HepG2 (cell line): ENCODE data around the gene RNF222. TPM values are rescaled to one million over a fixed set of nuclear protein-coding genes. Genes with fewer than 3 reads are reported as not detected.

Source experiments
- ATF7-NPFF ChIP-seq: sonication (generic); formaldehyde crosslinking; IDR thresholded peaks from 2 replicates; pipeline ENCODE4 v1.8.1; 2023; ENCODE audit warnings: mild to moderate bottlenecking, low read depth, missing genetic modification reagents, moderate library complexity
- CSRNP2 ChIP-seq: sonication (generic); formaldehyde crosslinking; conservative IDR thresholded peaks from 2 replicates; pipeline ENCODE4 v1.8.0; 2022; ENCODE audit warnings: low read depth, missing genetic modification reagents
- E2F1 ChIP-seq: sonication (generic); formaldehyde crosslinking; IDR thresholded peaks from 2 replicates; pipeline ENCODE4 v1.5.0; 2020; ENCODE audit warnings: missing genetic modification reagents
- EEA1 ChIP-seq: sonication (generic); formaldehyde crosslinking; IDR thresholded peaks from 2 replicates; pipeline ENCODE4 v1.5.1; 2020; ENCODE audit warnings: mild to moderate bottlenecking, missing genetic modification reagents, borderline replicate concordance
- FOSL1 ChIP-seq: sonication (generic); formaldehyde crosslinking; IDR thresholded peaks from 2 replicates; pipeline ENCODE4 v1.9.0; 2021; ENCODE audit warnings: missing genetic modification reagents, borderline replicate concordance
- HMGXB4 ChIP-seq, 2 experiments: sonication (generic) in 1 of 2; formaldehyde crosslinking in 1 of 2; IDR thresholded peaks; 2 replicates each; pipeline versions ENCODE4 v1.4.0 to v1.6.1; 2018 to 2020; ENCODE audit warnings: missing genetic modification reagents in 2 of 2, borderline replicate concordance in 1 of 2, low read depth in 1 of 2, mild to moderate bottlenecking in 1 of 2, missing biosample characterization in 1 of 2
- NFIB ChIP-seq: sonication (generic); formaldehyde crosslinking; IDR thresholded peaks from 2 replicates; pipeline ENCODE4 v1.9.0; 2021; ENCODE audit warnings: missing genetic modification reagents, mild to moderate bottlenecking, borderline replicate concordance
- NONO ChIP-seq, 2 experiments: fragments of 450-650 bp in 1 of 2; sonication (generic) in 1 of 2; formaldehyde crosslinking in 1 of 2; IDR thresholded peaks in 1 of 2; conservative IDR thresholded peaks in 1 of 2; 2 replicates each; pipeline versions ENCODE4 v1.6.1 to v1.8.0; 2017 to 2022; ENCODE audit warnings: mild to moderate bottlenecking in 1 of 2, missing genetic modification reagents in 1 of 2, moderate library complexity in 1 of 2
- REPIN1 ChIP-seq: sonication (generic); formaldehyde crosslinking; IDR thresholded peaks from 2 replicates; pipeline ENCODE4 v1.8.0; 2022; ENCODE audit warnings: missing genetic modification reagents, low read depth, mild to moderate bottlenecking, borderline replicate concordance
- SALL1 ChIP-seq: sonication (generic); formaldehyde crosslinking; IDR thresholded peaks from 2 replicates; pipeline ENCODE4 v1.8.0; 2022; ENCODE audit warnings: mild to moderate bottlenecking, missing genetic modification reagents
- SAP130 ChIP-seq: IDR thresholded peaks from 2 replicates; pipeline ENCODE4 v1.6.1; 2016; ENCODE audit warnings: low read depth
- ZKSCAN5 ChIP-seq: sonication (generic); formaldehyde crosslinking; IDR thresholded peaks from 2 replicates; pipeline ENCODE4 v1.5.1; 2020; ENCODE audit warnings: mild to moderate bottlenecking, missing genetic modification reagents
- ZNF205 ChIP-seq: IDR thresholded peaks from 2 replicates; pipeline ENCODE4 v1.6.1; 2018; ENCODE audit warnings: missing biosample characterization, missing genetic modification reagents
- ZNF280B ChIP-seq: sonication (generic); formaldehyde crosslinking; IDR thresholded peaks from 2 replicates; pipeline ENCODE4 v1.5.0; 2020; ENCODE audit warnings: missing genetic modification reagents, mild to moderate bottlenecking, borderline replicate concordance
- ZNF564 ChIP-seq: sonication (generic); formaldehyde crosslinking; IDR thresholded peaks from 2 replicates; pipeline ENCODE4 v1.8.1; 2023; ENCODE audit warnings: mild to moderate bottlenecking, missing genetic modification reagents
- ZNF615 ChIP-seq: sonication (generic); formaldehyde crosslinking; IDR thresholded peaks from 2 replicates; pipeline ENCODE4 v1.5.0; 2020; ENCODE audit warnings: mild to moderate bottlenecking, missing genetic modification reagents, borderline replicate concordance
- ZNF768 ChIP-seq: sonication (generic); formaldehyde crosslinking; IDR thresholded peaks from 2 replicates; pipeline ENCODE4 v1.4.0; 2020; ENCODE audit warnings: missing genetic modification reagents
- ZNF891 ChIP-seq: sonication (generic); formaldehyde crosslinking; IDR thresholded peaks from 2 replicates; pipeline ENCODE4 v1.5.0; 2020; ENCODE audit warnings: mild to moderate bottlenecking, missing genetic modification reagents
- ZXDC ChIP-seq: sonication (generic); formaldehyde crosslinking; IDR thresholded peaks from 2 replicates; pipeline ENCODE4 v1.5.0; 2020; ENCODE audit warnings: mild to moderate bottlenecking, missing genetic modification reagents
- polyA plus RNA-seq, 8 experiments: library from polyadenylated mRNA; depleted of rRNA in 3 of 8; stranded (reverse) in 7 of 8; unstranded in 1 of 8; fragments of >200 nt; fragmentation: Illumina TruSeq in 4 of 8; extraction: Trizol in 4 of 8; gene quantifications; 2 replicates each; pipeline versions ENCODE4 v1.2.1 to v1.2.3, GENCODE V29; 2011 to 2016; ENCODE audit warnings: low read depth in 4 of 8, missing spikeins in 1 of 8, mixed read lengths in 1 of 8; ENCODE audit not compliant: insufficient read depth in 1 of 8
- total RNA-seq, 5 experiments: library from RNA; depleted of rRNA; stranded (reverse); fragments of >200 nt; fragmentation: Illumina TruSeq; extraction: Trizol; gene quantifications; 2 replicates each; pipeline ENCODE4 v1.2.3, GENCODE V29; 2016; ENCODE audit warnings: low read depth in 1 of 5

Gene RNF222
- total and polyA plus RNA-seq, 2 of the 13 experiments (the other 11 are each of a cell fraction or from before 2014, with no cell fraction given): not detected

- no peak for TF ChIP-seq CSRNP2 (CRISPR knock-in tag)
- peak; percentile 53 for TF ChIP-seq SALL1
- TF ChIP-seq ZNF768: 0 out of 2 replicates have a peak, but pooled peaks have one; percentile 7
- TF ChIP-seq ZNF280B (CRISPR knock-in tag): 0 out of 2 replicates have a peak, but pooled peaks have one; percentile 47
- TF ChIP-seq FOSL1 (CRISPR knock-in tag): no peak
- TF ChIP-seq ZNF205 (CRISPR knock-in tag): 0 out of 2 replicates have a peak, but pooled peaks have one; percentile 7
- TF ChIP-seq HMGXB4 (CRISPR knock-in tag; IDR thresholded peaks at IDR 0.05; ENCODE audit: borderline replicate concordance in 1 of 2, low read depth in 1 of 2): peak in 1 of 2 experiments; percentile 75; a peak in 3 of 4 replicates
- no peak for TF ChIP-seq NFIB (CRISPR knock-in tag)
- no peak for TF ChIP-seq EEA1 (CRISPR knock-in tag)
- TF ChIP-seq ZKSCAN5 (CRISPR knock-in tag): peak; percentile 84
- TF ChIP-seq E2F1 (CRISPR knock-in tag): 0 out of 2 replicates have a peak, but pooled peaks have one; percentile 23
- TF ChIP-seq NONO (IDR thresholded peaks at IDR 0.05): no peak
- no peak; the same call in 1 of the 2 replicates for TF ChIP-seq NONO (CRISPR knock-in tag; conservative IDR thresholded peaks at IDR 0.05)
- TF ChIP-seq SAP130 (CRISPR knock-in tag): peak; percentile 37
- TF ChIP-seq ZNF615 (CRISPR knock-in tag): no peak
- 0 out of 2 replicates have a peak, but pooled peaks have one; percentile 9 for TF ChIP-seq REPIN1
- TF ChIP-seq ZNF564: 0 out of 2 replicates have a peak, but pooled peaks have one; percentile 56
- TF ChIP-seq ZXDC: no peak
- TF ChIP-seq ATF7-NPFF (CRISPR knock-in tag): peak; percentile 4; the same call in 1 of the 2 replicates
- peak; percentile 74; the same call in 1 of the 2 replicates for TF ChIP-seq ZNF891
Observed at GRCh38 chr17:8436169-8436843, 38.7 kb upstream of the RNF222 start (continued).
